Limb (tissue), 2 donors: ENCODE measurements around the gene WDR7.

ENCODE experiments used
- DNase-seq, 2 donors: peaks; one replicate each; pipeline ENCODE4 v3.0.0-alpha.2; 2016; ENCODE audit errors: extremely low spot score in 2 of 2

WDR7 gene

DNA sequence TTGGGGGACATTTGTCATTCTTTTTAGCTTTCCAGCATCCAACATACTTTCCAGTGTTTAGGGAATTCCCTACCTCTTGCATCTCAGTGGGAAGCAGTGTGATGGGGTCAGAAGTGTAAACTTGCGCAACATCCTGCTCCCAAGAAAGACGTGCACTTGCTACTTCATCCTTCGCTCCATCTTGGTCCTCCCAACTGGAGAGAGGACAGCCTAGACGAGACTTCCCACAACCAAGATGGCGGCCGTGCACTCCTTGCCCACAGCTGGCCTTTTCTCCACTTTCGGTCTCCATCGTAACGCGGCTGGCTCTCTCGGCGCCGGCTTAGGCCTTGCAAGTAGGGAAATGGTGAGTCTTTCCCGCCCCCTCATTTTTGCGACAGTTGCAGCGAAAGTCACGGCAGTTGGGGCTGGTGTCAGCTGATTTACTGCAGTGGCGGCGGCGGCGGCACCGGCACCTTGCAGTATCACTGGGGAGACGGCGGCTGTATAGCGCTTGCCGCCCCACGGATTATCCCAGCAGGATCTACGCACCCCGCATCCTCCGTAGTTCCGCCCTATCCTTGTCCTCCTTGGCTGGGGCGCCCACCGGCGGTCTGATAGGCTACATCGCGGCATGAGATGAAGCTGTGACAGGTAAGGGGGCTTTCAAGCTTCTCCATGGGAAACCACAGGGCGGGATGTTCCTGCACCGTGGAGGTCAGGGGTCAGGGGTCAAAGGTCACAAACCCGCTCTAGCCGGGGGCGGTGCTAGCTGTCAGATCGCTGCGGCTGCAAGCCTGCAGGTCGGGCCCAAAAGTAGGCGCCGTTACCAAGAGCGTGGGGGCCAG, at the start of gene WDR7:
WDR7 (plus strand) TSS at position 416 of the 827 bp plus-strand sequence. CDS start 21,157 bp downstream, outside the sequence.
- peak; percentile 95 to 97 for DNase-seq

DNA sequence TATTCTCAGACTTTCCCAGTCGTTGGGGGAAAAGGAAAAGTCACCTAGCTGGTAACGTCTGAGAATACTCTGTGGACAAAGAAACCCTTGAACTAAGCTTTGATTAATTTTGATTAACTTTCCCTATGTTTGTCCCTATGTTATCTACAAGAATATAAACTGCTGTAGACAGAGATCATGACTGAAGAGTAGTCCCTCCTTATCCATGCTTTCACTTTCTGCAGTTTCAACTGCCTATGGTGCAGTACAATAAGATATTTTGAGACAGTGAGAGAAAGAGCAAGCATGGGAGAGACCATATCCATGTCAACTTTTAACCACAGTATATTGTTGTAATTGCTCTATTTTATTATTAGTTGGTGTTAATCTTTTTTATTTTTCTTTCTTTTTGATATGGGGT, 44.5 kb upstream of the WDR7 start:
- no peak for DNase-seq

DNA sequence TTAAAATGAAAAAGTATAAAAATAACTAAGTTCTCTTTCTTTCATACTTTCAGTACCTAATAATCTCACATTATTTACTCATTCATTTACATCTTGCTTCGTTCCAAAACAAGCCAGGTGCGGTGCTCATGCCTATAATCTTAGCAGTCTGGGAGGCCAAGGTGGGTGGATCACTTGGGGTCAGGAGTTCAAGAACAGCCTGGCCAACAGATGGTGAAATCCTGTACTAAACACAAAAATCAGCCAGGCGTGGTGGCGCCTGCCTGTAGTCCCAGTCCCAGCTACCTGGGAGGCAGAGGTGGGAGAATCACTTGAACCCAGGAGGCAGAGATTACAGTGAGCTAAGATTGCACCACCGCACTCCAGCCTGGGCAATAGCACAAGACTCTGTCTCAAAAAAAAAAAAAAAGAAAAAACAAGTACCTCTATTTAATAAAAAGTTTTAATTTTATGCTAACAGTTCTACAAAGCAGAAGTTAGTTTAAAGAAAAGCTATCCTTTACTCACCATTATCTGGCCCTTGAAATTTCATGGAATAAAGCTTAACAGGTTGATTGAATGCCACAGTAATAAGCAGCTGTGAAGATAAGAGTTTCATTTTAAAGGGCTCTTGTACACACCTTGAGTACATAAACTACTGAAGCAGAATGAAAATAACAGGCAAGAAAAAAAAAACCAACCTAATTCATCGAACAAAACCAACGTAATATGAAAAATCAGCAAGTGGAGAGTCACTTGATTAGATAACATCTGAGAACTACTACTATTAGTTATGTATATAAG, 35.2 kb upstream of the WDR7 start:
- DNase-seq: no peak

DNA sequence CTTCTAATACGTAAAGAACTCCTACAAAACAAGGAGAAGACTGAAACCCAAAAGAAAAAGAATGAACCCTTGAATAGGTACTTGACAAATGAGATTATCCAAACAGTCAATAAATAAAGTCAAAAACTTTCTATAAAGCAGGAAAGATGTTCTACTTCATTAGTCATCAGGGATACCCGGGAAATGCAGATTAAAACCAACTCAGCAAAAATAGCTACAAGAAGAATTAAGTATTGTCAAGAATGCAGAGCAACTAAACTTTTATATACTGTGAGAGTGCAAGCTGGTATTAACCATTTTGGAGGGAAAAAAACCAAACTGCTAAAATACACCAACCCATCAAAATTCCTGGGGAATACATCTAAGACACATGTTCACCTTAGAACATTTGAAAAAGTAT, 23.2 kb upstream of the WDR7 start:
- DNase-seq: no peak

DNA sequence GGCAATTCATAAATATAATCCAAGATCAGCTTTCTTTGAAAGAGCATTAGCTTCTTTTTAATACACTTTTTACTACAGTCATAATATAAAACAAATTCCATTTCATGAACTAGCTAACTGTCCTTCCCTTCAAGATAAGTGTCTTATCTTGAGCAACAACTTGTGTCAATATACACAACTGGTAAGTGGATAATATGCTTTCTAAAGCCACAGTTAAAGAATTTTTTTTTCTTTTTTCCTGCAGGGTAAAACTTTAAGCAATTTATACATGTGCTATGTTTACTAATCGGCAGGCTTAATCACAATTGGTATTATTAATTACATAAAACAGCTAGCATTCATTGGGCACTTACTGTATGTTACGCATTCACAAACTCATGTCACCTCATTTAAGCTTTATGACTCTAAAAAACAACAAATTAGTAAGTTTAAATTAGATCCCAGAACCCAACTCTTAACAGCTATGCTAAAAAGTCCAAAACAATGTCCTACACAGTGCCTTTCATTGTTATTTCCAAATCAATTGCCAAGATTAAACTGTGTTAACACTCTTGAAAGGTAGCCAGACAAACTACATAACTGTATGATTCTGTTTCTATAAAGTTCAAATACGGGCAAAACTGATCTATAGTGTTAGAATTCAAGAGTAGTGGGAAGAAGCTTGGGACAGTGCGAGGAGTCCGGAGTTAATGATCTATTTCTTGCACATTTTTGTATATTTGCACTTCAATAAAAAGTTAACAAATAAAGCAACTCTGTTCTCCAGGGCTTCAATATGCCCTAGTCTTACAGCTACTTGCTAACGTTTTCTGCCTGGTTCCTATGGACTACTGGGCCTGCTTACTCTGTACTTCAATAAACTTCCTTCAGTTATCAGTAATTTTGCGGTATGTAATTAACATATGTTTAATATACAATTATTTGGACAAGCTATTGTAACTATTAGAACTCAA, 18.8 kb upstream of the WDR7 start:
- DNase-seq: no peak

DNA sequence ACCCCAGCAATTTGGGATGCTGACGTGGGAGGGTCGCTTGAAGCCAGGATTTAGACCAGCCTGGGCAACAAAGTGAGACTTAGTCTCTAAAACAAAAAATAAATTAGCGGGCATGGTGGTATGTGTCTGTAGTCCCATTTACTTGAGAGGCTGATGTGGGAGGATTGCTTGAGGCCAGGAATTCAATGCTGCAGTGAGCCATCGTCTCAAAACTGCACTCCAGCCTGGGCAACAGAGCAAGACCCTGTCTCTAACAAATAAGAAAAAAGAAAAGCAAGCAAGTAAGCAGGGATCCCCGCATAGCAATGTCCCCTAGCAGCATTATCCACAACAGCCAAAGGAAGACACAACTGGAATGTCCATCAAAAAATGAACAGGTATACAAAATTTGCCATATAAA, 16.2 kb upstream of the WDR7 start:
- DNase-seq: no peak

DNA sequence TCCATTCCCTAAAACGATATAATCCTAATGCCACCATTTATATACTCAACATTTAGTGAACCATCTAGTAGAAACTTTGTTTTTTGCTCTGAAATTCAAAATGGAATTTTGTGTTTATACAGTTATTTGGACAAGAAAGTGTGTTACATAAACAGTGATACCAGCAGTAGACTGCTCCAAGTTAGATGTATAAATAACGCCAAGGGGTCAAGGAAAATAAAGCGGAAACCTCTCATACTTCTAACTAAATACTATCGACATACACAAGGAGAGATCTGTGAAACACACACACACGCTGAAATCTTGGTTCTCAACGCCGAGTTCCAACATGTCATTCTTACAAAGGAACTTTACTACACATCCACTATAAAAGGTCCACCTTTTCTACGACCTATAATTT, 14.0 kb upstream of the WDR7 start:
- no peak for DNase-seq

DNA sequence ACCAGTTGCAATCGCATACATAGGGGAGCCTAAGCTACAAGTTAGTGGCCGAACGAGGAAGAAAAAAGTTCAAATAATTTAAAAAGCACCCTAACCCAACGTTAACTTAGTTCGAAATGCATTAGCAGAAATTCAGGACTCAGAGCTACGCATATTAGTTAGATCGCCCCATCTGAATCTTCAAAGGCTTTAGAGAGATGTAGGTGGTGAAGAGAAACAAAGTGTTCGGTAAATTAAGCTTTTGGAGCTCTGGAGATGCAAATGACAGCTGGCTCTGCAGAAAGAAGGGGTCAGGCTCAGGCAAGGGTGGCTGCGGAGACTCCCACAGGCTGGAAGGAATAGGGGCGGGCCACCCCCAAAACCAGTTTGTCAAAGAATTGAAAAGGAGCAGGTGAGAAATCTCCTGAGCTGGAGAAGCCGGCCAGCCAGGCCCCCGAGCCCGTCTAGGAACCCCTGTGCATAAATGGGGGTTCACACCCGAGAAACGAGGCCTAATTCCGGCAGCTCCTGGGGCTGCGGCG, 13.4 kb upstream of the WDR7 start:
- no peak for DNase-seq

DNA sequence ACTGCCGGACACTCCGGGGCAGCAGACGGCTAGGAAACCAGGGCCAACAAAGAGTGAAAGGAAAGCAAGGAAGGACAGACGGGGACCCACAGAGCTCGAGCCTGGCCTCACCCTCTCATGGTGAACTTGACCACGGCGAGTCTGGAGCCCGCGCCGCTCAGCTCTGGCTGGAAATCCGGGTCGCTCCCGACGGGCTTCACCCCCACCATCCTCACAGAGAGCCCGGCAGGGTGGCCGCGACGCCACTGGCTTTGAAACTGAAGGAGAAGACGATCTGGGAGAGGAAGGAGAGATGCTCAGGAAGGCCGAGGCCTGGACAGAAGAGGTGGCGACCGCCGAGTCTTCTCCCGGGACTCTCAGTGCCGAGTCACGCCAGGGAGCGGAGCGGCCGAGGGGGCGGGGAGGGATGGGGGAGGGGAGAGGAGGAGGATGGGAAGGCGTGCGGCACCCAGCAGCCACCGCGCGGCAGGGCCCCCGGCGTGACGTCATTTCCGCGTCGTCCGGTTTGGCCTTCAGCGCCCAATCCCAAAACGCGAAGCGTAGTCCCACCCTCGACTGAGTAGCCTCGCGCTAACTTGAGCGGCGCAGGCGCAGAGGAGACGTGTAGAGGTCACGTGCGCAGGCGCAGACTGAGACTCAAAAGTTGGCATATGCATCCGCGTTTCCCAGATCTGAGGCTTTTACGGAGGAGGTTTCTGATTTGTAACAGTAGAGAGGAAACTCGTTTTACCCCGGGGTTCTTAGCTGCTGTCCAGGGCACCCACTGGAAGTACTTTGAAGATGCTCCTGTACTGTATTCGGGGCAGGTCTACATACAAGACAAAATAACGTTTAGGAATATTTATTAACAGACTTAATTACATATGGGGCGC, 12.7 kb upstream of the WDR7 start, which contains the start of gene TXNL1:
TXNL1 (minus strand) TSS at position 361 of the 872 bp plus-strand sequence; CDS start at position 209, 152 bp downstream.
- DNase-seq: peak; percentile 99 to 100

DNA sequence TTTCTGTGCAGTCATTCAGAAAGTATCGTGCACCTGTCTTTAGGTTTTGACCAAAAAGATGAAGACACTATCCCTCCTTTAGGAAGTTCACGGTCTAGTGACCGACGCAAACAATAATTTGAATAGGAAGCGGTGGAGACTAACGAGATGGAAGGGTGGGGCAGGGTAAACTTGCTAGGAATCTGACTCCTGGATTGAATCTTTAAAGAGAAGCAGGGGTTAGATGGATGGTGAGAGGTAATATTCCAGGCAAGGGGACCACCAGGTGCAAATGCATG, 12.1 kb upstream of the WDR7 start:
- no peak for DNase-seq

DNA sequence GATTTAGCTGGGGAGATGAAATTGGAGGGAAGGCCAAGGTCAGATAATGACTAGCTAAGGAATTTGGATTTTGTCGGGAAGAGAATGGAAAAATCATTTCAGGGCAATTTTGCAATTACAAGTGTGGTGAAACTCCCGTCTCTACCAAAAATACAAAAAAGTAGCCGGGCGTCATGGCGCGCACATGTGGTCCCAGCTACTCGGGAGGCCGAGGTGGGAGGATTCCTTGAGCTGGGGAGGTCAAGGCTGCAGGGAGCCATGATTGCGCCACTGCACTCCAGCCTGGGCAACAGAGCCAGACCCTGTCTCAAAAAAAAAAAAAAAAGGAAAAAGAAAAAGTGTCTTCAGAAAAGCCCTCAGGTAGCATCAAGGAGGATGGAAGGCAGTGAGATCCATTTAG, 11.6 kb upstream of the WDR7 start:
- DNase-seq: no peak

DNA sequence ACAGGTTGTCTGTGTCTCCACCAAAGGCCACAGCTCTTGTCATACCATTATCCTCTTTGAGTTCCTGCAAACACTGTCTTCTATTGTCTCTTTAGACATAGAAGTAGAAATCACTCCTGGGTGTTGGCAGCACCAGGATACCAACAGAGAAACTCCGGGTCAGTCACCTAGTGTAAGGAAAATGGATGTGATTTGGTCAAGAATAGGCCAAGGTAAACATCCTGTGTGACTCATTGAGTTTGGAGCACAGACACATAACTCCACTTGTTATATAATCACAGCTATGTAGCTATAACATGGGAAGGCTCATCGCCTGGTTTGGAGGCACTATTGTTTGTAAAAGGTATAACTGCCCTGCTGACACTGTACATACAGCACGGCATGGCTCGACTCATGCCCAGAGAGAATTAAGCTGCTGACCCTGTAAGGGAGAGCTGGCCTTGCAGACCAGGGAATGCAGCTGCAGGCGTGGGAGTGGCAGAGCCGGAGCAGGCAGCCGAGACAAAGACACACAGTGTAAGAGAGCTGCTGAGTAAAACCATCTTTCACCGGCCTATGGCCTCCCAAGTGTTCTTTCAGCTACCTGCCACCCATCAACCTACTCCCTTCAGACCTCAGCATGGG, 9.3 kb upstream of the WDR7 start:
- DNase-seq: no peak

DNA sequence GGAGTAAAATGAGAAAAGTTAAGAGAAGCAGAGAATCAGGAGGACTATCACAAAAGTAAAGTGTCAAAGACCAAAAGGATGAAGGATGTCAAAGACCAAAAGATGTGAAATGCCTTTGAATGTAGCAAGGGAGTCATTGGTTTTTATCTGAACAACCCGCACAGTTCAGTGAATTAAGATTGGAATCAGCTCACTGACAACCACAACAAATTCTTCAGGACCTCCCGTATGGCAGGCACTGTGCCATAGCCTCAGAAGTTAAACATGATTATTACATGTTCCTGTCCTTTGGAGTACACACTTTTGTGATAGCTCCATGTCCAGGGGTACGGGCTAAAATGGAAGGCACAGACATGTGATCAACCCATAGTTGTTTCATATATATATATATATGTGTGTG, 7.8 kb upstream of the WDR7 start:
- no peak for DNase-seq

DNA sequence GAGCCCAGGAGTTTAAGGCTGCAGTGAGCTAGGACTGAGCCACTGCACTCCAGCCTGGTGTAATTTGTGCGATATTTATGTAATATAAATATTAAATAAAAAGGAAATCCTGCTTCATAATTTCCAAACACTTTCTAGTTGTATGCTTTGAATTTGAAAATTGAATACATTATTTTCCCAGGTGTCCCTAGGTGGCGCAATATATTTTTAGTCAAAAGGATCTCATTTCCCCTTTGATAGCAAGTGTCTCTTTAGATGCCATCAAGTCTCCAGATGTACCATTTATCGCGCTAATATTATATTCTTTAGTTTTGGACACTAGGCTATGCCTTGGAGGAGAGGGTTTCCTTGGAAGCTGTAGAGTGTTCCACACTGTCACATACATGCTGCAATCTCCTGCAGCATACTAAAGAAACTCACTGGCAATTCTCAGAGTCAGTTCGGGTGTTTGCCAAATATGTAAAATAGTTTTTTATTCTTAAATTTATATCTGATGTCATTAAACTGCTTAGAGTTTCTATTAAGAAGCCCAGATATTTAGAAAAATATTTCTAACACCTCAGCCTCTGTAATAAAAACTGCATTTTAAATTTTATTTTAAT, 5.6 kb upstream of the WDR7 start:
- DNase-seq: no peak

DNA sequence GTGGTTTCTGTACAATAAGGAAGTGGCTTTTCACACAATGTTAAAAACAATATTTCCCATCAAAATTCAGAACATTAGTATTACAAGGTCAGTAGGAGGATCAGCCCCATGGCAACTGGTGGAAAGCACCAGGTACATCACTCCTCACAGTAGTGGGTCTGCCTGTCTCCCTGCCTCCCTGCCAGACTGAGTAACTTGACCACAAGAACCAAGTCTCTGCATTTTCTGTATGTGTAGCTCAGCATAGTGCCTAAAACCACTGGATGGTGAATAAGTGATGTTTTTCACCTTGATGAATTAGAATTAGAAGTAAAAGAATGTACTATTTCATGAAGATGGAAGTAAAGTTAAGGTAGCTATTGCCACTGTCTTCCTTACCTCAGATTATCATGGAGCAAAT, 4.1 kb upstream of the WDR7 start:
- no peak for DNase-seq

DNA sequence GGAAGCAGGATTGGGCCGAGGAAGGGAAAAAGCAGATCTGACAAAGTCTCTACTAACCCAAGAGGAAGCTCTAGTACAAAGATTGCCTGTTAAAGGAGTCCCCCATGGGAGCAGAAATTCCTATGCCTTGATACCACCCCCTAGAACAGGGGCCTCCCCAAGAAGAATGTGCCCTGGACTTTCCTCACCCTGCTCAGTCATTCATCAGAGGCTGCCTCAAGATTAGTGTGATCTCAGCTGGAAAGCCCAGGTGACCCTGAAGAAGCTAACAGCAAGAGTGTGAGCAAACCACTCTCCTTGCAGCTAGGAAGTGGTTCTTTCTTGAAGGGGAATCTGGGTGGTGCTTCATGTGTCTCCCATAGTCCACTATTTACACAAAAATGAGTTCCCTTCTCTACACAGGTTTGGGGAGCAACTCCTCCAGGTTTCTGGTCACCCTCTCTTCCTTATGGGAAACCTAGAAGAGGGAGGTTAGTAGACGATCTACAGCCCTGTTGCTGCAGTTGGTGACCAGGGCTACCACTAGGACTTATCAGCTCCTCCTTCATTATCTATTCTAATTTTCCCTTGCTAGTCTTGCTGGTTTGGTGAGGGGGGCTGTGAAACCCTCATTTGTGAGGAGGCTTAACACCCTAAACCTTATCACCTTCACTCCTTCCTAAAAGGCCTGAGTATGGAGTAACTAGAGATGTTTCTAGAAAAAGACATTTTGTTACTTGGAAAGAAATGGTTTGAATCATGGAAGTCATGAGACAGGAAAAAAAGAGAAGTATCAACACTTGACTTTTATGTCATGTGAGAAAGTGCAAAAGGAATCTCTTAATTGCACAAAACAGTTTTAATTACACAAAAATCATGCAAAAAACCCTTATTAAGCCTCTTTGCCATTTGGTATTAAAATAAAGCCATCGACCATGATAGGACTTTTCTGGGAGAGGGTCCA, 2.9 kb upstream of the WDR7 start:
- no peak for DNase-seq

DNA sequence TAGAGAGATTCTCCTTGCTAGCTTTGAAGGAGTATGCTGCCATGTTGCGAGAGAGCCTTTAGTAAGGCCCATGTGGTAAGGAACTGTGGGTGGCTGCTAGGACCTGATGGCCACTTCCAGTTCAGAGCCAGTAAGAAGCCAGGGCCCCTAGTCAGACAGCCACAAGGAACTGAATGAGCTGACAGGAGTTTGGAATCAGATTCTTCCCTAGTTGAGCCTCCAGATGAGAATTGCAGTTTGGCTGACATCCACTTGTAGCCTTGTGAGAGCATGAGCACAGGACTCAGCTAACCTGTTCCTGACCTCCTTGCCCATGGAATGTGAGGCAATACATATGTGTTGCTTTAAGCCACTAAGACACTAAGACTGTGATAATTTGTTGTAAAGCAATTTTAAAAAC, 1.2 kb upstream of the WDR7 start:
- DNase-seq: no peak

DNA sequence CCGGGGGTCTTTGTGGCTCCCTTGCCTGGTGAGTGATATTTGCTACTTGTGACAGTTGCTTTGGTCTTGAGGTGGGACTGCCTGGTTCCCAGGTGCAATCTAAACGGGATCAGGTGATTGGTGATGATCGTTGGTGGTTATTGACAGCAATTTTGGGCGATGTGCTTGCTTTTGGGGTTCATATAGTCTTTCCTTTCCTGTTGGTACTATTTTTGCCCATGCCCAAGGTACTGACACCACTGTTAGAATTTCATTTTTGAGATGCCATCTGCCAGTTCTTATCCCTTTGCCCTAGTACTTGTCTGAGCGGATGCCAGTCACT, 573 bp downstream of the WDR7 start:
- DNase-seq: no peak

DNA sequence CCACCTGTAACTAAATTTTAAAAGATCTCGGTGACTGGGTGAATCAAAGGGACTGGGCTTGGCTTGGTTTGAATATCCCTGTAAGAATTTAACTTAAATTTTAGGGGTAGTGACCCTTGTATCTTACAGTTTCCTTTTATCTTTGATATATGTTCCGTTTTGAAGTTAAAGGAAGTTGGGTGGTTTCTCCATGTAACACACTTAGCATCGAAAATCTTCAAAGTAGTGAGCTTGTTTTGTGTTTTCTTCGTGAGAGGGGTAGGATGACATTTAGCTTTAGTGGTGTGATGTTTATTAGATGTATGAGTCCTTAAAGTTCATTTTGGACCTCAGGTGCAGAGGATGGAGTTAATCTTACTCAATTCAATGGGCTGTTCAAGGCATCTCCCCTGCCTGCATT, 1.6 kb downstream of the WDR7 start:
- DNase-seq: no peak
